UCSD-AML1 (cell line): ENCODE data around the gene SMYD3.

ENCODE experiments used
- DNase-seq: peaks from one replicate; lab custom pipeline; 2025; ENCODE audit not compliant: unreplicated experiment; lab: John Stamatoyannopoulos, UW

Gene SMYD3

DNA sequence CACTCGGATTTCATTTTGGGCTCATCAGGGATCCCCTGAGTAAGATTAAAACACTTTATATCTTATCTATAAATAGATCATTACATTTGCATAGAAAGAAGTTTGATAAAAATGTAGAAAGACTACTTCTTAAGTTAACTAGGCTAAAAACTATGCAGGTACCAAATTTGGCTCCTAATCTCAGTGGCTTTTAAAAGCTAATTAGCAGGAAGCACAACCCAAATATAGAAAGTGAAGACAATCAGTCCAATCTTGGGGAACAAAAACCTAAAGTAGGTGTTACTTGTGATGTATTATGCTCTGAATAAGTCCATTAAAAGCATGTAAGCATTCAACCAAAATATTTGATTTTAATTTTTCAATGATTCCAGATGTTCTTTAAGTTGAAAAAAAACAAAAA, 35.4 kb downstream of the SMYD3 start:
- DNase-seq, result no peak

GRCh38 chr1:246470585-246470984, 36.5 kb downstream of the SMYD3 start:
- DNase-seq, result no peak

- no peak for DNase-seq
These were observed 44.1 kb downstream of the SMYD3 start for GRCh38 chr1:246462986-246463385.

- no peak for DNase-seq
These were observed 46.7 kb downstream of the SMYD3 start for GRCh38 chr1:246460406-246460805.

GRCh38 chr1:246459221-246459620, 47.9 kb downstream of the SMYD3 start:
- no peak for DNase-seq

- DNase-seq, result no peak
These were observed 51.6 kb downstream of the SMYD3 start for GRCh38 chr1:246455476-246455875.

DNA sequence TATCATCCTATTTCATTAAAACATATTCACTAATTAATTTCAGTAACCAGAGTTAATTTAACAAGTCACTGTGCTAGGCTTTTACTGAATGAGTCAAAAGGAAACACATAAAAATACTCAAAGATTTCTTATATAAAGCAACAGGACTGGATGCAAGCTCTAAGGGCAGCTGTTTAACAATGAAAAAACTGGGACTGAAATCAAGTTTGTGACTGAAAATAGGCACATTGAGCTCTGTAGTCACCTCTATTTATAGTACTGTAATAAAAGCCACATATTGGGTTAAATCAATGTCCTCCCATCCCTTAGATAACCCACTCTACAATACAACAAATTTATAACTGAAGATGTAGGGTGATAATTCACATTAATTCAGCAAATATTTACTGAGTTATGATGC, 52.4 kb downstream of the SMYD3 start:
- no peak for DNase-seq

GRCh38 chr1:246450611-246451251, 56.3 kb downstream of the SMYD3 start:
- no peak for DNase-seq

- DNase-seq, result no peak
These were observed 58.7 kb downstream of the SMYD3 start for GRCh38 chr1:246448373-246448772.

DNA sequence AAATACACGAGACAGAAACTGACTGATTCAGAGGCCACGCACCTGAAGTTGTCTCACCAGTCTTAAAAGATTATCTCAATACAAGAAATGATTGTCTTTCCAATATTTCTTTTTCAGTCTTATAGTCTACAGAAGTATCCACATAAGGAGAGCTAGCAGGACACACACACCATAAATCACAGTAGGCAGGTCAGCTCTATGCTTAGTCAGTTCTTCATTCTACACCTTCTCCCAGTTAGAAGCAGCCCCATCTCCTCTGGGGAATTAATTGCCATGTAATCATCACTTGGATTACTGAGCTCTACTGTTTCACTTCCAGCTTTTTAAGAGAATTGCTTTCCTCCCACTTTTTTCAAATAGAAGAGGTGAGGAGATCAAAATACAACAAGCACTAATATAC, 59.6 kb downstream of the SMYD3 start:
- DNase-seq, result no peak

DNA sequence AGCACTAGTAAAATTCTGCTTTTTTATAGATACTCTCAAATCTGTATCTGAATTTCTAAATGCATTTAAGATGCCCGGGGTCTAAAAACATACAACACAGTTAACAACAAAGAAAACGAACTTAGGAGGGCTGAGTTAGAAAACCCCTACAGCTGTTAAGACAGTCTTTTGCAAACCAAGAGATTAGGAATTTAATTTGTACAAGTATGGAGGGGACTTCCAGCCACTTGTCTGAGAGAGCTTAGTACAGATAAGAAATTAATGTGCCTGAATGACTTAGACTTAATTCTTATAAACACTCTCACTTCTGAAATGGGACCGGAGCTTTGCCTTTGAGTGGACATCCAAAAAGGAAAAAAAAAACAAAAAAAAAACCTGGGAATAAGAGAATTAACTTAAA, 61.6 kb downstream of the SMYD3 start:
- DNase-seq, result no peak

GRCh38 chr1:246444617-246445016, 62.5 kb downstream of the SMYD3 start:
- no peak for DNase-seq

DNA sequence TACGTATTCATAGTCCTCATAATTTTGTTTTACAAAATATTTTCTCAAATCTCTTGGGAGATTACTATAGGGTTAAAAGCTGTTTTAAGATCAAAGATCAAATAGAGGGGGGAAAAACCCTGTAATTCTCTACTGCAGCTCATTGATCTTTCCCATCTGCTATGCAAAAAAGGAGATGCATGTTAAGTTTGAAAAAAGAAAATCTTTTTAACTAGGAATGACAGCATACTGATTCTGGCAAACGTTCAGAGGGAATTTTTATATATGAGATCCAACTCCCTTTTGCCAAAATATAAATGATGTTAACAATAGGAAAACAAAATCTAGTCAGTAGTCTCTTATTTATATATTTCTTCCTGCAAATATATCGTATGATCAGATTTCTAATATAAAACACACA, 69.1 kb downstream of the SMYD3 start:
- DNase-seq, result no peak

DNA sequence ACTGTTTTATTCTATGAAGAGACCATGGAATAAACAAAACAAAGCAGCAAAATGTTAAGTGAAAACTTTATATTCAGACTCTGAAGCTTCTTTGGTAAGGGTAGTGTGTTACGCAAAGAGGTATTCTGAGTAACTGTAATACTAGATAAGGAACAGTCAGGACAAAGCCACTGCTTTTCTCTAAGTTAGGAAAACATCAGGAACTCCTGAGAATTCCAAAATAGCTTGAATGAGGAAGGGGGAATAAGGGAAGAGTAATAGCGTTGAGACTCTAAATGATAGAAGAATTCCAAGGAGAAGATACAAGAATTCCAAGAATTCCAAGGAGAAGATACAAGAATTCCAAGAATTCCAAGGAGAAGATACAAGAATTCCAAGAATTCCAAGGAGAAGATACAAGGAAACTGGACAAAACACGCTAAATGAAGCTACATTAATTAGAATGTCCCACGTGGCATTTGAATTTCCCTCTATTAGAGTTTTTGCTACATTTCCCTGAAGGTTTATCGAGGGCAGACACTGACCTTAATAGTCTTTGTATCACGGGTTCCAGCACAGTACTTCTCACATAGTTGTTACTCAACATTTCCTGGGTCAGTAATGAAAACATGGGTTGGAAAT, 71.5 kb downstream of the SMYD3 start:
- DNase-seq, result no peak

DNA sequence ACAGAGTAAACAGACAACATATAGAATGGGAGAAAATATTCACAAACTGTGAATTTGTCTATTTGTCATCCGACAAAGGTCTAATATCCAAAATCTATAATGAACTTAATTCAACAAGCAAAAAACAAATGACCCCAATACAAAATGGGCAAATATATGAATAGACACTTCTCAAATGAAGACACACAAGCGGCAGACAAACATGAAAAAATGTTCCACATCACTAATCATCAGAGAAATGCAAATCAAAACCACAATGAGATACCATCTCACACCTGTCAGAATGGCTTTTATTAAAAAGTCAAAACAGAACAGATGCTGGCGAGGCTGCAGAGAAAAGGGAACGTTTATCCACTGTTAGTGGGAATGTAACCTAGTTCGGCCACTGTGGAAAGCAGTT, 72.7 kb downstream of the SMYD3 start:
- DNase-seq, result no peak

DNA sequence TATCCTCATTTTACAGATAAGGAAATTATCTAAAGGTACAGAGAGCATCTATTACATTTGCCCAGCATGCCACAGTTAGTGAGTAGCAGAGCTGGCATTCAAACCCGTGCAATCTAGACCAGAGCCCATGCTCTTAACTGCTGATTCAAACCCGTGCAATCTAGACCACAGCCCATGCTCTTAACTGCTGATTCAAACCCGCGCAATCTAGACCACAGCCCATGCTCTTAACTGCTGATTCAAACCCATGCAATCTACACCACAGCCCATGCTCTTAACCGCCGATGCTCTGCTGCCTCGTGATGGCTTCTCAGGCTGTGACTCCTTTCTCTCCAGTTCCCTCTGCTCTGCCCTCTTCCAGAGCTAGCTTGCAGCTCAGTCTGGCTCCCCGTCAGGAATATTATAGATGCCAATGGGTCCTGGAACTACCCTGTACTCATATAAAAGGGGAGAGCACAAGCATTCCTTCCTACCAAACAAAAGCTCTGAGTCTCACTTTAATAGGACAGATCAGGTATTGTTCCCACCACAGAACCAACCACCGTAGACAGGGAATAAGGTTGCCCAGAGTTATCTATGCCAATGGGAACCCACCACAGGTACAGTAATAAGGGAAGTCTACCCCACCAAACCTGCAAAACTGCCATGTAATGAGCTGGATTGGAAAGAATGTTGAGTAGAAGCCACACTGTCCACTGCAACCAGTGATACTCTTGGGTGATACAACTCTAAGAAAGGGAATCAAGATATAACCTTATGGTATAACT, 78.4 kb downstream of the SMYD3 start:
- peak; percentile 20 for DNase-seq

DNA sequence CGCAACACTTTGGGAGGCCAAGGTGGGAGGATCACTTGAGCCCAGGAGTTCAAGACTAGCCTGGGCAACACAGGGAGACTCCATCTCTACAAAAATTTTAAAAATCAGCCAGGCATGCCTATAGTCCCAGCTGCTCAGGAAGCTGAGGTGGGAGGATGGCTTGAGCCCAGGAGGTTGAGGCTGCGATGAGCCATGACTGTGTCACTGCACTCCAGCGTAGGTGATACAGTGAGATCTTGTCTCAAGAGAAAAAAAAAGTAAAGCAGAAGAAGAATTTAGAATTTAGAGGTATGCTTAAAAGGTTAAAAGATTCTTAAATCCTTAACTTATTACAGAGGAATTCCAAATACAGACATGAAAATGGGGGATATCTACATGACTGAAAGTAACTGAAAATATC, 79.5 kb downstream of the SMYD3 start:
- DNase-seq, result no peak

DNA sequence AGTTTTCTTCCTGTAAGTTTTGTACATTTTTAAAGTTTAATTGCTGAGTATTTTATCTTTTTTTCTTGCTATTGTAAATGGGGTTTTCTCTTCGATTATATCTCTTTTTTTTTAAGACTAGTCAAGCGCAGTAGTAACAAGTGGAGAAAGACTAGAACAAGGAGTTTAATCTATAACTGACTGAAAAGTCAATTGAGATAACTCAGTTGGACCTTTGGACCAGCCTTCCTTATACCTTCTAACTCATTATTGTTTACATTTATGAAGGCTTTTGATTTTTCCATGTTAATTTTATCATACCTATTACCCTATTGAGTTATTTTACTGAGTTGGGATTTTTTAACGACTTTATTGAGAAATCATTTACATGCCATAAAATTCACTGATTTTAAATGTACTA, 81.2 kb downstream of the SMYD3 start:
- no peak for DNase-seq

DNA sequence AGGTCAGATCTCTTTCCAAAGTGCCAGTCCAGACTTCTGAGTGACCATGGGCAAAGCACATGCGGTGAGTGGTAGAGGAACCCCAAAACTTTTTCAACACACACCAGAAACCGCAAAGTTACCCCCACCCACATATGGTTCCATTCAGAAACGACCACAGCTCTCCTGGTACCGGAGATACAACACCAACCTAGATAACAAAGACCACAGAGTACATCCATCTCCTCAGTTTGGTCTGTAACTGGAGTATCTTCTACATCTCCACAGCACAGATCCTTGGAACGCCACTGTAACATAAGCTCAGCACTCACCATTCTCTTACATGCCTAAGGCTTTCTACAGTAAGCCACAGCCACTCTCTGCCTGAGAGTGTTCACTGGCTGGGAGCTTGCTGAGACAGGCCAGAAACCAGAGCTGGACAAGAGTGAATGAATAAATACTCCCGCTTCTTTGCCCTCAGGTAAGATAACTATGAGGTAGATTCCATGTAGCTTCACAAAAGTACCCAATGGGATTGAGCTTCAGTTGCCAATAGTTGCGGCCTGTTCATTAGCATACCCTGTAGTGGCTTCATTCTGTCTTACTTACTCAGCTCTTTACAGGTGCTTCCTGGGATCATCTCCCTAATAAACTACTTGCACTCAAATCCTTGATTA, 81.8 kb downstream of the SMYD3 start:
- DNase-seq, result no peak

DNA sequence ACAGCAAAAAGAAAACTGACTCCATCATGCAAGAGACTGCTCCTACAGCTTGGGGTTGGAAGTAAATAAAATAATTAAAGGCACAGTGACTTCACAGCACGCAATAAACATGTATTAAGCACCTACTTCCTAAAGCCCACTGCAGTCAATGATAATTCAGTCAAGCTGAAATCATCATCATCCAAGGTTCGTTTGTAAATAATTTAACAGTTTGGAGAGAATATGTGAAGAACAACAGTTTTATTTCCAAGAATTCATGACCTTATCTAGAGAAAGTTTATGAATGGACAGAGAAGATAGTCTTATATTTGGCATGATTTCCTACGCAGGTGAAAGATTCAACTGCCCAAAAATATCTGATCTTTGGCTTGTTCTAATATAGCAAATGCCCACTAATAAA, 86.8 kb downstream of the SMYD3 start:
- no peak for DNase-seq

GRCh38 chr1:246418565-246419312, 88.3 kb downstream of the SMYD3 start:
- no peak for DNase-seq
